Mesenchymal stem cell (in vitro differentiated cells and primary cell): ENCODE measurements around the gene PKHD1.

ENCODE experiments used
- DNase-seq: peaks from one replicate; pipeline ENCODE4 v3.0.0-alpha.2; 2013
- H2AFZ ChIP-seq: one replicate; pipeline ENCODE4 v1.6.1; 2013; ENCODE audit warnings: low read depth, mild to moderate bottlenecking, control low read depth, inconsistent platforms, low read length, moderate library complexity
- H2AK5ac ChIP-seq: 2 replicates; pipeline ENCODE4 v1.6.1; 2013; ENCODE audit warnings: low read length, moderate library complexity, mild to moderate bottlenecking, inconsistent platforms; ENCODE audit not compliant: severe bottlenecking
- H2BK120ac ChIP-seq: one replicate; pipeline ENCODE4 v1.6.1; 2013; ENCODE audit warnings: low read depth, mild to moderate bottlenecking, inconsistent platforms, low read length, moderate library complexity
- H2BK12ac ChIP-seq, 2 experiments: one replicate each; pipeline ENCODE4 v1.6.1; 2013; ENCODE audit warnings: inconsistent platforms in 2 of 2, low read length in 2 of 2, mild to moderate bottlenecking in 2 of 2, moderate library complexity in 2 of 2, control low read depth in 1 of 2
- H2BK15ac ChIP-seq: one replicate; pipeline ENCODE4 v1.6.1; 2013; ENCODE audit warnings: mild to moderate bottlenecking, low read depth, inconsistent platforms; ENCODE audit not compliant: poor library complexity, severe bottlenecking
- H2BK5ac ChIP-seq: 2 replicates; pipeline ENCODE4 v1.6.1; 2013; ENCODE audit warnings: low read depth, mild to moderate bottlenecking, low read length, control low read depth, inconsistent platforms; ENCODE audit not compliant: poor library complexity, severe bottlenecking
- H3K14ac ChIP-seq, 2 experiments: one replicate each; pipeline ENCODE4 v1.6.1; 2013; ENCODE audit warnings: inconsistent platforms in 2 of 2, low read length in 2 of 2, control low read depth in 1 of 2, mild to moderate bottlenecking in 1 of 2, moderate library complexity in 1 of 2
- H3K18ac ChIP-seq, 2 experiments: one replicate each; pipeline ENCODE4 v1.6.1; 2013; ENCODE audit warnings: inconsistent platforms in 2 of 2, low read length in 2 of 2, control low read depth in 1 of 2, low read depth in 1 of 2, mild to moderate bottlenecking in 1 of 2
- H3K23ac ChIP-seq, 2 experiments: one replicate each; pipeline ENCODE4 v1.6.1; 2013; ENCODE audit warnings: inconsistent platforms in 2 of 2, low read length in 2 of 2, mild to moderate bottlenecking in 2 of 2, moderate library complexity in 2 of 2, control low read depth in 1 of 2
- H3K27ac ChIP-seq: 2 replicates; pipeline ENCODE4 v1.5.1; 2013; ENCODE audit warnings: mild to moderate bottlenecking, moderate library complexity, low read length, control low read depth, inconsistent platforms; ENCODE audit not compliant: poor library complexity, severe bottlenecking
- H3K27me3 ChIP-seq, 2 experiments: 2 replicates each; pipeline versions ENCODE4 v1.6.1 to v1.7.0; 2013; ENCODE audit warnings: low read length in 2 of 2, mild to moderate bottlenecking in 2 of 2, moderate library complexity in 2 of 2, control low read depth in 1 of 2, inconsistent platforms in 1 of 2; ENCODE audit not compliant: control insufficient read depth in 1 of 2, insufficient read depth in 1 of 2
- H3K36me3 ChIP-seq, 2 experiments: 2 replicates each; pipeline versions ENCODE4 v1.6.1 to v1.7.0; 2013; ENCODE audit warnings: low read length in 2 of 2, control low read depth in 1 of 2, inconsistent platforms in 1 of 2, low read depth in 1 of 2, mild to moderate bottlenecking in 1 of 2; ENCODE audit not compliant: insufficient read depth in 2 of 2, control insufficient read depth in 1 of 2
- H3K4ac ChIP-seq, 2 experiments: one replicate each; pipeline ENCODE4 v1.6.1; 2013; ENCODE audit warnings: inconsistent platforms in 2 of 2, low read length in 2 of 2, mild to moderate bottlenecking in 2 of 2, moderate library complexity in 2 of 2, control low read depth in 1 of 2, low read depth in 1 of 2
- H3K4me1 ChIP-seq: 2 replicates; pipeline ENCODE4 v1.6.1; 2013; ENCODE audit warnings: low read depth, low read length, control low read depth; ENCODE audit not compliant: control insufficient read depth, insufficient read depth
- H3K4me2 ChIP-seq: 2 replicates; pipeline ENCODE4 v1.6.1; 2013; ENCODE audit warnings: low read length, mild to moderate bottlenecking, inconsistent platforms; ENCODE audit not compliant: poor library complexity, severe bottlenecking
- H3K4me3 ChIP-seq, 2 experiments: 2 replicates each; pipeline versions ENCODE4 v1.5.1 to v1.7.0; 2013; ENCODE audit warnings: low read length in 2 of 2, mild to moderate bottlenecking in 2 of 2, control low read depth in 1 of 2, low read depth in 1 of 2; ENCODE audit not compliant: insufficient read depth in 1 of 2
- H3K79me1 ChIP-seq: replicated peaks from 2 replicates; pipeline ENCODE4 v1.6.1; 2013; ENCODE audit warnings: mild to moderate bottlenecking, control low read depth, low read length, inconsistent platforms; ENCODE audit not compliant: poor library complexity, severe bottlenecking
- H3K9ac ChIP-seq: 2 replicates; pipeline ENCODE4 v1.7.0; 2013; ENCODE audit warnings: mild to moderate bottlenecking, low read length, moderate library complexity
- H3K9me3 ChIP-seq: 2 replicates; pipeline ENCODE4 v1.7.0; 2013; ENCODE audit warnings: mild to moderate bottlenecking, low read length; ENCODE audit not compliant: control insufficient read depth
- H4K8ac ChIP-seq: one replicate; pipeline ENCODE4 v1.6.1; 2013; ENCODE audit warnings: inconsistent platforms, mild to moderate bottlenecking, low read length, moderate library complexity
- H4K91ac ChIP-seq: one replicate; pipeline ENCODE4 v1.6.1; 2013; ENCODE audit warnings: mild to moderate bottlenecking, low read length, inconsistent platforms
- WGBS: methylation state at CpG from one replicate; pipeline ENCODE4 v1.1.7; 2013; ENCODE audit warnings: mixed read lengths; 5-methylcytosine and 5-hydroxymethylcytosine counted together

The PKHD1 gene

GRCh38 chr6:51932956-51933355, 154.5 kb downstream of the PKHD1 start:
- Histone ChIP-seq H2BK120ac (no peak overlapping the region), H2BK5ac (no peak overlapping the region), H3K27ac (no peak overlapping the region), H3K4me2 (no peak overlapping the region), H3K27me3 (no peaks in the 10 kb centered on the region), H3K9me3 (no peaks in the 10 kb centered on the region), H2AFZ (no peak overlapping the region), H4K8ac (no peak overlapping the region), H3K23ac (no peak overlapping the region), H3K36me3 (no peaks in the 10 kb centered on the region), H3K4me1 (no peaks in the 10 kb centered on the region), H2BK12ac (no peak overlapping the region), H4K91ac (no peak overlapping the region), H3K4ac (no peak overlapping the region), H3K18ac (no peak overlapping the region), H3K4me3 (no peak overlapping the region), H2BK15ac (no peak overlapping the region), H3K14ac (no peak overlapping the region), H2AK5ac (no peak overlapping the region), H3K79me1 (no peaks in the 10 kb centered on the region), H3K9ac (no peak overlapping the region)
- DNase-seq, result no peak

GRCh38 chr6:51930602-51931001, 156.8 kb downstream of the PKHD1 start:
- Histone ChIP-seq H3K4me1 (no peaks in the 10 kb centered on the region), H2BK5ac (no peak overlapping the region), H3K18ac (no peak overlapping the region), H2AK5ac (no peak overlapping the region), H3K27me3 (no peaks in the 10 kb centered on the region), H3K9ac (no peak overlapping the region), H3K4ac (no peak overlapping the region), H3K14ac (no peak overlapping the region), H3K4me3 (no peak overlapping the region), H3K27ac (no peak overlapping the region), H3K23ac (no peak overlapping the region), H4K8ac (no peak overlapping the region), H2BK12ac (no peak overlapping the region), H2BK15ac (no peak overlapping the region), H3K9me3 (no peaks in the 10 kb centered on the region), H4K91ac (no peak overlapping the region), H3K4me2 (no peak overlapping the region), H2AFZ (peak overlapping the region; percentile 14), H3K36me3 (no peaks in the 10 kb centered on the region), H2BK120ac (no peak overlapping the region), H3K79me1 (no peaks in the 10 kb centered on the region)
- 78% methylated on average over 3 of the region's 3 CpGs for WGBS
- no peak for DNase-seq

DNA sequence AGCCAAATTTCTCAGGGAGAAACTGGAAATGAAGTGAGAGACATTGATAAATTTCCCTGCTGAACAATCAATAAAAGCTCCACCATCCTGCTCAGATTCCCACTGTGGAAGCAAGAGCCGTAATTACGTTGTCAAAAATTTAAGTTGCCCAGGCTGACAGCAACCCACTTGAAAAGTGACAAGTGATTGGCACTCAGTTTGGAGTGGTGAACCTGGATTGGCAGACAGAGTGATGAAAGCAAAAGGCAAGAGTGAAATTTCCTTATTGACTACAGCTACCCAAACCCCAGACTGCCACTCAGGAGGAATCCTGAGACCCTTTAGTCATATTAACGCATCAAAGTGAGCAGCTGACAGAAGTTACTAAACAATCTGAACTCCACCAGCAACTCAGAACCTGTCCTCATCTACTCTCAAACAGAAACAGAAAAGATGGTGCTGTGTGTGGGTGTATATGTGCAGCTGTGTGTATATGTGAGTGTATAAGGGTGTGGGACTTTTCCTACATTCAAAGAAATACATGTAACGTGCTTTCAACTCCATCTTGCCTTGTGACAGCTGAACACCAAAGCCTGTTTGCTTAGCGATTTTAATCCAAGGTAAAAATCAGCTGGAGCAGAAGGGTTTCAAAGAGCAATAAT, 157.4 kb downstream of the PKHD1 start:
- Histone ChIP-seq H3K14ac (no peak overlapping the region), H3K79me1 (no peaks in the 10 kb centered on the region), H3K4me1 (no peaks in the 10 kb centered on the region), H2BK120ac (no peak overlapping the region), H3K4me2 (no peak overlapping the region), H2BK15ac (no peak overlapping the region), H3K27me3 (no peaks in the 10 kb centered on the region), H3K27ac (no peak overlapping the region), H3K9ac (no peak overlapping the region), H2BK5ac (no peak overlapping the region), H4K8ac (no peak overlapping the region), H2AFZ (peak overlapping the region; percentile 14), H2AK5ac (no peak overlapping the region), H2BK12ac (no peak overlapping the region), H3K9me3 (no peaks in the 10 kb centered on the region), H3K36me3 (no peaks in the 10 kb centered on the region), H3K18ac (no peak overlapping the region), H4K91ac (no peak overlapping the region), H3K4ac (no peak overlapping the region), H3K23ac (no peak overlapping the region), H3K4me3 (no peak overlapping the region)
- 91% methylated on average over 4 of the region's 5 CpGs for WGBS
- no peak for DNase-seq

DNA sequence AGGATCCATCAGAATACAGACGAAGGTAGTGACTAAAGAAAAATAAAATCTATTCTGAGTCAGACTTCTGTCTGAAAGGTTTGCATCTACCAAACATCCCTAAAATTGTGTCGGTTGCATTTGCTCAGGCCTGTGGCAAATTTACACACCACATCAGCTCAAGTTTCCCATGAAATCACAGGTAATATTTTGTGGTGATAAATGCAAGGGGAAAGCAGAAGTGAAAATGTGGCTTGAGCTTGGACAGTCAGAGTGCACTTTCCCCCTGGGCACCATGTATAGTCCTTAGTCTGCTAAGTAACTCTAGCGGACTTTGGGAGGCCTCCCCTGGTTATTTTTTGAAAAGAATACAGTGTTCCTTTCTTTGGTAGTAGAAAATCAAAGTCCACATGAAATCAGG, 159.1 kb downstream of the PKHD1 start:
- no peak overlapping the region for H2BK5ac ChIP-seq
- no peak overlapping the region for H3K18ac ChIP-seq
- no peaks in the 10 kb centered on the region for H3K27me3 ChIP-seq
- no peaks in the 10 kb centered on the region for H3K9me3 ChIP-seq
- no peak overlapping the region for H2BK120ac ChIP-seq
- H3K14ac ChIP-seq, result no peak overlapping the region
- no peak overlapping the region for H2BK12ac ChIP-seq
- H4K8ac ChIP-seq, result no peak overlapping the region
- no peak overlapping the region for H2AFZ ChIP-seq
- H3K4ac ChIP-seq, result no peak overlapping the region
- H3K4me1 ChIP-seq, result no peaks in the 10 kb centered on the region
- H3K4me2 ChIP-seq, result no peak overlapping the region
- no peak overlapping the region for H3K4me3 ChIP-seq
- H3K23ac ChIP-seq, result no peak overlapping the region
- H4K91ac ChIP-seq, result no peak overlapping the region
- no peaks in the 10 kb centered on the region for H3K79me1 ChIP-seq
- no peak overlapping the region for H2AK5ac ChIP-seq
- H2BK15ac ChIP-seq, result no peak overlapping the region
- no peak overlapping the region for H3K9ac ChIP-seq
- DNase-seq, result no peak
- WGBS, result 77% methylated on average over 2 of the region's 3 CpGs
- no peaks in the 10 kb centered on the region for H3K36me3 ChIP-seq
- H3K27ac ChIP-seq, result no peak overlapping the region
